Measurements from ENCODE around the gene SUV39H1. TPM values are rescaled to one million over a fixed set of nuclear protein-coding genes. Genes with fewer than 3 reads are reported as not detected.

The SUV39H1 gene
- total and polyA plus RNA-seq, 2 of the 8 experiments (the other 6 are each of a cell fraction or from before 2014, with no cell fraction given), result 14.8 to 27.8 TPM

GRCh38 chrX:48681539-48682183 is 14.9 kb upstream of the SUV39H1 start:
- H4K5ac ChIP-seq (ENCODE audit: insufficient read length, low read depth, low read length), result no peak overlapping the region
- no peak overlapping the region for H3K18ac ChIP-seq (ENCODE audit: extremely low read depth, low read length)
- H3K4ac ChIP-seq (replicated peaks; ENCODE audit: insufficient read length, low read depth, low read length), result no peak overlapping the region
- H3K56ac ChIP-seq (replicated peaks; ENCODE audit: insufficient read length, low read depth, low read length), result no peak overlapping the region
- CTCF ChIA-PET (ENCODE audit: partially characterized antibody), result no interaction called here
- no peaks in the 10 kb centered on the region; the same call in 1 of the 2 replicates for H3K23me2 ChIP-seq (ENCODE audit: low read depth, low read length)
- no peaks in the 10 kb centered on the region for H4K20me1 ChIP-seq (replicated peaks in 1 of 2; ENCODE audit: control insufficient read depth in 1 of 2, insufficient read depth in 2 of 2, low read length in 2 of 2)
- no peak overlapping the region for H2BK20ac ChIP-seq (ENCODE audit: low read length)
- POLR2A ChIA-PET (ENCODE audit: partially characterized antibody), result no interaction called here
- H3K27ac ChIP-seq (ENCODE audit: low read depth, low read length), result no peak overlapping the region
- FAIRE-seq, result no peak
- H3K79me2 ChIP-seq (ENCODE audit: control insufficient read depth in 1 of 2, insufficient read depth in 2 of 2, low read length in 2 of 2), result no peaks in the 10 kb centered on the region
- DNase-seq (ENCODE audit: low read depth in 1 of 2, low spot score in 2 of 2), result no peak
- 83% methylated on average over 5 of the region's 10 CpGs; no CpG with 5 or more reads in 1 of the 2 experiments for WGBS, 2 experiments (ENCODE audit: extremely low coverage in 1 of 2, insufficient coverage in 1 of 2, insufficient read length in 1 of 2, insufficient replicate concordance in 2 of 2, low coverage in 1 of 2, low lambda C conversion rate in 2 of 2, missing lambda C conversion rate in 1 of 2)
- H2AK5ac ChIP-seq (ENCODE audit: low read depth, low read length), result no peak overlapping the region
- no peak overlapping the region for H2BK15ac ChIP-seq (ENCODE audit: low read length)
- H3K27me3 ChIP-seq (replicated peaks in 1 of 4; ENCODE audit: control insufficient read depth in 3 of 4, extremely low read depth in 1 of 4, insufficient read depth in 3 of 4, low read length in 3 of 4), result no peaks in the 10 kb centered on the region
- no peak overlapping the region for H3K23ac ChIP-seq (ENCODE audit: insufficient read length)
- H3K4me1 ChIP-seq (replicated peaks in 1 of 4; ENCODE audit: control insufficient read depth in 3 of 4, insufficient read depth in 4 of 4, low read length in 3 of 4), result peaks cover 0 to 3% (median 0%) of the 10 kb centered on the region in 4 experiments; a peak in 1 of 7 replicates
- no peak overlapping the region for H2BK5ac ChIP-seq (ENCODE audit: low read depth, low read length)
- H2AFZ ChIP-seq (ENCODE audit: low read length), result no peak overlapping the region
- no peak overlapping the region for H4K8ac ChIP-seq (ENCODE audit: extremely low read depth, insufficient read depth, low read length)
- no peaks in the 10 kb centered on the region for H3K36me3 ChIP-seq (ENCODE audit: control insufficient read depth in 2 of 4, insufficient read depth in 4 of 4, low read length in 3 of 4)
- no peak overlapping the region for H3K14ac ChIP-seq (ENCODE audit: insufficient read length)
- no peak overlapping the region for H2BK120ac ChIP-seq (replicated peaks; ENCODE audit: low read depth, low read length)
- H3K9me3 ChIP-seq (ENCODE audit: insufficient read depth in 2 of 2, low read depth in 1 of 2, low read length in 1 of 2), result no peaks in the 10 kb centered on the region
- no peak overlapping the region for H3K9ac ChIP-seq (replicated peaks in 1 of 4; ENCODE audit: extremely low read depth in 1 of 4, low read depth in 3 of 4, low read length in 3 of 4)
- H3K79me1 ChIP-seq (ENCODE audit: low read depth, low read length), result no peaks in the 10 kb centered on the region
- no peak overlapping the region for H2BK12ac ChIP-seq (ENCODE audit: low read depth, low read length)
- TF ChIP-seq BACH1 (IDR thresholded peaks at IDR 0.05; ENCODE audit: low read length), result no peak
- TF ChIP-seq CTBP2 (IDR thresholded peaks at IDR 0.05; ENCODE audit: borderline replicate concordance, insufficient read depth, insufficient read length, low read length), result no peak
- TF ChIP-seq TEAD4 (IDR thresholded peaks at IDR 0.05; ENCODE audit: low read depth, low read length), result no peak
- no peak for TF ChIP-seq SIRT6 (IDR thresholded peaks at IDR 0.05; ENCODE audit: low read length)
- no peak for TF ChIP-seq HDAC6 (IDR thresholded peaks at IDR 0.05; ENCODE audit: low read depth, low read length)
- no peak for TF ChIP-seq SP4 (IDR thresholded peaks at IDR 0.05; ENCODE audit: low read length)
- no peak for TF ChIP-seq RXRA (IDR thresholded peaks at IDR 0.05; ENCODE audit: insufficient read depth, low read depth, low read length)
- TF ChIP-seq SP2 (IDR thresholded peaks at IDR 0.05; ENCODE audit: low read length), result no peak
- no peak for TF ChIP-seq POLR2A (IDR thresholded peaks at IDR 0.05; ENCODE audit: control extremely low read depth in 1 of 2, low read depth in 2 of 2, low read length in 2 of 2)
- TF ChIP-seq CEBPB (IDR thresholded peaks at IDR 0.05; ENCODE audit: low read depth, low read length), result no peak
- no peak for TF ChIP-seq CBX8 (IDR thresholded peaks at IDR 0.05; ENCODE audit: borderline replicate concordance, low read depth, low read length)
- TF ChIP-seq TBP (IDR thresholded peaks at IDR 0.05; ENCODE audit: low read depth, low read length), result no peak
- no peak for TF ChIP-seq ASH2L (IDR thresholded peaks at IDR 0.05; ENCODE audit: low read length)
- TF ChIP-seq TAF1 (IDR thresholded peaks at IDR 0.05; ENCODE audit: low read depth, low read length), result no peak
- H3K4me2 ChIP-seq (ENCODE audit: insufficient read depth in 1 of 2, low read depth in 2 of 2, low read length in 2 of 2), result no peak overlapping the region
- H3K4me3 ChIP-seq (ENCODE audit: extremely low read depth in 1 of 4, insufficient read depth in 2 of 4, low read depth in 3 of 4, low read length in 4 of 4), result no peak overlapping the region
- H4K91ac ChIP-seq (replicated peaks; ENCODE audit: insufficient read length, low read length), result no peak overlapping the region
